Transverse colon (tissue), 4 donors: ENCODE measurements around the gene NRCAM. TPM values are rescaled to one million over a fixed set of nuclear protein-coding genes. Genes with fewer than 3 reads are reported as not detected.

Experiments used
- DNase-seq: peaks from one replicate; pipeline ENCODE4 v3.0.0-alpha.2; 2019
- H3K27ac ChIP-seq, 4 donors: fragments of 200-600 bp; sonication (generic); 2 replicates each; pipeline ENCODE4 v1.5.1; 2016 to 2018; ENCODE audit warnings: inconsistent platforms in 4 of 4
- H3K27me3 ChIP-seq: fragments of 200-600 bp; sonication (generic); 2 replicates; pipeline ENCODE4 v1.5.1; 2017; ENCODE audit warnings: inconsistent platforms
- H3K36me3 ChIP-seq, 4 donors: fragments of 200-600 bp; sonication (generic); 2 replicates each; pipeline ENCODE4 v1.5.1; 2017 to 2019; ENCODE audit warnings: inconsistent platforms in 4 of 4
- H3K4me1 ChIP-seq, 4 donors: fragments of 200-600 bp; sonication (generic); 2 replicates each; pipeline ENCODE4 v1.5.1; 2017 to 2020; ENCODE audit warnings: inconsistent platforms in 4 of 4
- H3K4me3 ChIP-seq, 4 donors: fragments of 200-600 bp; sonication (generic); 1 replicate in 1 of 4; 2 replicates in 3 of 4; pipeline versions ENCODE4 v1.5.1 to v1.6.1; 2017 to 2019; ENCODE audit warnings: inconsistent platforms in 4 of 4
- H3K9me3 ChIP-seq, 2 donors: fragments of 200-600 bp; sonication (generic); 2 replicates each; pipeline ENCODE4 v1.5.1; 2017 to 2019; ENCODE audit warnings: inconsistent platforms in 2 of 2
- EP300 ChIP-seq: sonication (generic); formaldehyde crosslinking; IDR thresholded peaks from one replicate; pipeline ENCODE4 v1.6.1; 2017; ENCODE audit warnings: antibody characterized with exemption, low read depth
- POLR2A ChIP-seq: fragments of 450-650 bp; IDR thresholded peaks from one replicate; pipeline ENCODE4 v1.6.1; 2016; ENCODE audit warnings: antibody characterized with exemption, mild to moderate bottlenecking, moderate library complexity
- POLR2AphosphoS5 ChIP-seq, 3 donors: sonication (generic); formaldehyde crosslinking; IDR thresholded peaks; one replicate each; pipeline ENCODE4 v1.6.1; 2016; ENCODE audit warnings: antibody characterized with exemption in 3 of 3
- WGBS, 2 donors: methylation state at CpG; one replicate each; pipeline ENCODE4 v1.1.5; 2018; ENCODE audit warnings: low coverage in 1 of 2; 5-methylcytosine and 5-hydroxymethylcytosine counted together
- in situ Hi-C, 4 donors: fragments of 200-750 bp; cut with MboI; loops; one replicate each; pipeline versions ENCODE4 v1.15.0 to v1.15.1; 2017; ENCODE audit warnings: low sequenced_read_pairs in 3 of 4, low pct_ligation_motif_present in 1 of 4, low pct_unique_long_range_greater_than_20kb in 1 of 4
- intact Hi-C: fragments of 100-400 bp; cut with DNase I; formaldehyde crosslinking; loops from one replicate; pipeline ENCODE4 v1.15.1; 2023; ENCODE audit warnings: low total_unique reads
- total RNA-seq, 4 donors: library from RNA; depleted of rRNA; stranded (reverse); fragments of >200 nt; gene quantifications; one replicate each; pipeline ENCODE4 v1.1.0, GENCODE V29; 2016
- TF ChIP-seq, protein P1 (sequence below), 5 experiments: fragments of 200-600 bp in 3 of 5; fragments of 450-650 bp in 2 of 5; sonication (generic) in 3 of 5; IDR thresholded peaks; 1 replicate in 2 of 5; 2 replicates in 3 of 5; pipeline ENCODE4 v1.5.1; 2016 to 2017; ENCODE audit warnings: antibody characterized with exemption in 5 of 5, inconsistent platforms in 3 of 5, mild to moderate bottlenecking in 2 of 5, moderate library complexity in 1 of 5

Gene NRCAM
- total RNA-seq, 4 donors from 2014 or later: 0.60 to 2.5 (median 1.8) TPM

GRCh38 chr7:108316708-108317107, 139.5 kb downstream of the NRCAM start:
- WGBS, 2 donors: 75 to 92% methylated on average over 1 of the region's 1 CpG
- no peaks in the 10 kb centered on the region for H3K36me3 ChIP-seq
- no peak overlapping the region for H3K4me3 ChIP-seq
- no peaks in the 10 kb centered on the region for H3K27me3 ChIP-seq
- in situ Hi-C loops (no loop called here), intact Hi-C loops (no loop called here)
- no peak for TF ChIP-seq POLR2AphosphoS5 (IDR thresholded peaks at IDR 0.05)
- TF ChIP-seq, protein P1, sequence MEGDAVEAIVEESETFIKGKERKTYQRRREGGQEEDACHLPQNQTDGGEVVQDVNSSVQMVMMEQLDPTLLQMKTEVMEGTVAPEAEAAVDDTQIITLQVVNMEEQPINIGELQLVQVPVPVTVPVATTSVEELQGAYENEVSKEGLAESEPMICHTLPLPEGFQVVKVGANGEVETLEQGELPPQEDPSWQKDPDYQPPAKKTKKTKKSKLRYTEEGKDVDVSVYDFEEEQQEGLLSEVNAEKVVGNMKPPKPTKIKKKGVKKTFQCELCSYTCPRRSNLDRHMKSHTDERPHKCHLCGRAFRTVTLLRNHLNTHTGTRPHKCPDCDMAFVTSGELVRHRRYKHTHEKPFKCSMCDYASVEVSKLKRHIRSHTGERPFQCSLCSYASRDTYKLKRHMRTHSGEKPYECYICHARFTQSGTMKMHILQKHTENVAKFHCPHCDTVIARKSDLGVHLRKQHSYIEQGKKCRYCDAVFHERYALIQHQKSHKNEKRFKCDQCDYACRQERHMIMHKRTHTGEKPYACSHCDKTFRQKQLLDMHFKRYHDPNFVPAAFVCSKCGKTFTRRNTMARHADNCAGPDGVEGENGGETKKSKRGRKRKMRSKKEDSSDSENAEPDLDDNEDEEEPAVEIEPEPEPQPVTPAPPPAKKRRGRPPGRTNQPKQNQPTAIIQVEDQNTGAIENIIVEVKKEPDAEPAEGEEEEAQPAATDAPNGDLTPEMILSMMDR (IDR thresholded peaks at IDR 0.05): no peak
- no peak for TF ChIP-seq EP300
- TF ChIP-seq POLR2A: no peak
- no peaks in the 10 kb centered on the region for H3K9me3 ChIP-seq
- DNase-seq: no peak
- no peak overlapping the region for H3K27ac ChIP-seq
- no peaks in the 10 kb centered on the region for H3K4me1 ChIP-seq

GRCh38 chr7:108314551-108314950, 141.7 kb downstream of the NRCAM start:
- in situ Hi-C loops: no loop called here

GRCh38 chr7:108314049-108314448, 142.2 kb downstream of the NRCAM start:
- H3K36me3 ChIP-seq: no peaks in the 10 kb centered on the region
- intact Hi-C loops (no loop called here), in situ Hi-C loops (no loop called here)
- no peaks in the 10 kb centered on the region for H3K27me3 ChIP-seq
- DNase-seq: no peak
- H3K27ac ChIP-seq: no peak overlapping the region
- no peaks in the 10 kb centered on the region for H3K9me3 ChIP-seq
- 75 to 90% methylated on average over 2 of the region's 2 CpGs for WGBS, 2 donors
- TF ChIP-seq POLR2A (no peak), POLR2AphosphoS5 (IDR thresholded peaks at IDR 0.05) (no peak), EP300 (no peak)
- TF ChIP-seq, protein P1 (IDR thresholded peaks at IDR 0.05): no peak
- H3K4me3 ChIP-seq: no peak overlapping the region
- H3K4me1 ChIP-seq: no peaks in the 10 kb centered on the region

More at GRCh38 chr7:108314551-108314950, 141.7 kb downstream of the NRCAM start:
- Histone ChIP-seq H3K9me3 (no peaks in the 10 kb centered on the region), H3K27ac (no peak overlapping the region), H3K4me1 (no peaks in the 10 kb centered on the region), H3K36me3 (no peaks in the 10 kb centered on the region), H3K4me3 (no peak overlapping the region), H3K27me3 (no peaks in the 10 kb centered on the region)
- intact Hi-C loops: no loop called here
- no peak for TF ChIP-seq EP300
- TF ChIP-seq POLR2A: no peak
- TF ChIP-seq, protein P1 (IDR thresholded peaks at IDR 0.05): no peak
- no peak for TF ChIP-seq POLR2AphosphoS5 (IDR thresholded peaks at IDR 0.05)
- no peak for DNase-seq

- no peaks in the 10 kb centered on the region for H3K4me1 ChIP-seq
- TF ChIP-seq POLR2AphosphoS5 (IDR thresholded peaks at IDR 0.05) (no peak), POLR2A (no peak), EP300 (no peak)
- TF ChIP-seq, protein P1 (IDR thresholded peaks at IDR 0.05): no peak
- H3K27ac ChIP-seq: no peak overlapping the region
- 40 to 54% methylated on average over 3 of the region's 3 CpGs for WGBS, 2 donors
- DNase-seq: no peak
- no peaks in the 10 kb centered on the region for H3K9me3 ChIP-seq
- no peaks in the 10 kb centered on the region for H3K36me3 ChIP-seq
- intact Hi-C loops (no loop called here), in situ Hi-C loops (no loop called here)
- H3K27me3 ChIP-seq: no peaks in the 10 kb centered on the region
- H3K4me3 ChIP-seq: no peak overlapping the region
Observed at GRCh38 chr7:108313086-108313485, 143.2 kb downstream of the NRCAM start.
